ENCODE results near the gene C6orf136. TPM values are rescaled to one million over a fixed set of nuclear protein-coding genes. Genes with fewer than 3 reads are reported as not detected.

Gene C6orf136
- total and polyA plus RNA-seq, 9 of the 15 experiments (the other 6 are each of a cell fraction or from before 2014, with no cell fraction given) = 14.1 to 63.1 (median 18.4) TPM

DNA sequence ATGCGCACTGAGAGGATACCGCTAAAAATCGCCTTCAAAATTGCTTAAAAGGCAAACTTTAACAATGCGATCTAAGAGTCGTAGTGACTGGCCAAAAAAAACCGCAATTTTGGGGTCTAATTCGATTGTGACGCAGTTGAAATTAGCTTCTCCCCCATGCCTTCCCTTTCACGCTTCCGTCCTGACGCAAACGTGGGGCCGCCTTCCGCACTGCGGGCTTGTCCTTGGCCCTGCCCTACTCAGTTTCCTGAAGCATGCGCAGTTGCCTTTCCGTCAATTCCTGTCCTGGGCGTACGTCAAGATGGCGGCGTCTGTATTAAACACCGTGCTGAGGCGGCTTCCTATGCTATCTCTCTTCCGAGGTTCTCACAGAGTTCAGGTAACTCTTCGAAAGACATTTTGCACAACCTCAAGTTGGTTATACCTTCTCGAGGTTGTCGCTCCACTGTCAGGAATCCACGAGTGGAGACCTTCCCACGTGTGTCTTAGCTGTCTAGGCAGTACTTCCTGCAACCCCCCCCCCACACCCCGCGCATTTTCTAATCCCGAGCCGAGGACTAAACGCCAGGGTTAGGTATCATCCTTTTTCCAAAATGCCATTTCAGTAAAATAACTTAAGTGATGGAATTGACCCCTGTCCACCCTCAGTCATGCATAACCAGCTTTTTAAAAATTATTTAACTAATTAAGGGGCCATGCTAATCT, 29.2 kb upstream of the C6orf136 start, which contains the start of gene MRPS18B (continued):
- peak; percentile 26; the same call in 1 of the 2 replicates for TF ChIP-seq ZNF75A (CRISPR knock-in tag; IDR thresholded peaks at IDR 0.05)
- peak; percentile 85; the same call in 1 of the 2 replicates for TF ChIP-seq HSF4 (CRISPR knock-in tag; IDR thresholded peaks at IDR 0.05; ENCODE audit: borderline replicate concordance)
- TF ChIP-seq NCOA6 (IDR thresholded peaks at IDR 0.05) = peak; percentile 64; the same call in 1 of the 2 replicates
- no peak for TF ChIP-seq TSC22D4 (tag; IDR thresholded peaks at IDR 0.05)
- 0 out of 2 replicates have a peak, but pooled peaks have one; percentile 12 for TF ChIP-seq HBP1 (CRISPR knock-in tag; IDR thresholded peaks at IDR 0.05)
- TF ChIP-seq THAP7 (CRISPR knock-in tag; IDR thresholded peaks at IDR 0.05) = no peak
- TF ChIP-seq RAD51 (IDR thresholded peaks at IDR 0.05; ENCODE audit: borderline replicate concordance, low read depth) = no peak; the same call in 1 of the 2 replicates
- peak in 1 of 2 experiments; percentile 48; a peak in 1 of 4 replicates for TF ChIP-seq RCOR1 (IDR thresholded peaks at IDR 0.05; ENCODE audit: borderline replicate concordance in 1 of 2, low read depth in 2 of 2, low read length in 2 of 2)
- TF ChIP-seq YY1 (IDR thresholded peaks at IDR 0.05; ENCODE audit: borderline replicate concordance in 1 of 3, control insufficient read depth in 1 of 3, extremely low read depth in 1 of 3, insufficient read depth in 3 of 3, insufficient read length in 1 of 3, insufficient replicate concordance in 2 of 3, low read depth in 1 of 3, low read length in 2 of 3) = peak; percentile 94 to 99 (median 97)
- TF ChIP-seq ZSCAN29 (IDR thresholded peaks at IDR 0.05) = no peak
- TF ChIP-seq, protein P1, sequence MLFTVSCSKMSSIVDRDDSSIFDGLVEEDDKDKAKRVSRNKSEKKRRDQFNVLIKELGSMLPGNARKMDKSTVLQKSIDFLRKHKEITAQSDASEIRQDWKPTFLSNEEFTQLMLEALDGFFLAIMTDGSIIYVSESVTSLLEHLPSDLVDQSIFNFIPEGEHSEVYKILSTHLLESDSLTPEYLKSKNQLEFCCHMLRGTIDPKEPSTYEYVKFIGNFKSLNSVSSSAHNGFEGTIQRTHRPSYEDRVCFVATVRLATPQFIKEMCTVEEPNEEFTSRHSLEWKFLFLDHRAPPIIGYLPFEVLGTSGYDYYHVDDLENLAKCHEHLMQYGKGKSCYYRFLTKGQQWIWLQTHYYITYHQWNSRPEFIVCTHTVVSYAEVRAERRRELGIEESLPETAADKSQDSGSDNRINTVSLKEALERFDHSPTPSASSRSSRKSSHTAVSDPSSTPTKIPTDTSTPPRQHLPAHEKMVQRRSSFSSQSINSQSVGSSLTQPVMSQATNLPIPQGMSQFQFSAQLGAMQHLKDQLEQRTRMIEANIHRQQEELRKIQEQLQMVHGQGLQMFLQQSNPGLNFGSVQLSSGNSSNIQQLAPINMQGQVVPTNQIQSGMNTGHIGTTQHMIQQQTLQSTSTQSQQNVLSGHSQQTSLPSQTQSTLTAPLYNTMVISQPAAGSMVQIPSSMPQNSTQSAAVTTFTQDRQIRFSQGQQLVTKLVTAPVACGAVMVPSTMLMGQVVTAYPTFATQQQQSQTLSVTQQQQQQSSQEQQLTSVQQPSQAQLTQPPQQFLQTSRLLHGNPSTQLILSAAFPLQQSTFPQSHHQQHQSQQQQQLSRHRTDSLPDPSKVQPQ (CRISPR knock-in tag; IDR thresholded peaks at IDR 0.05; ENCODE audit: borderline replicate concordance) = no peak; the same call in 1 of the 2 replicates
- peak; percentile 21; the same call in 1 of the 2 replicates for TF ChIP-seq THRAP3 (IDR thresholded peaks at IDR 0.05; ENCODE audit: borderline replicate concordance)
- peak; percentile 25; the same call in 1 of the 2 replicates for TF ChIP-seq FOXM1 (IDR thresholded peaks at IDR 0.05; ENCODE audit: low read depth)
- no peak for TF ChIP-seq FOXM1 (CRISPR knock-in tag; IDR thresholded peaks at IDR 0.05; ENCODE audit: low read depth)
- TF ChIP-seq ETV1 (tag; conservative IDR thresholded peaks at IDR 0.05; ENCODE audit: low read depth) = peak; percentile 96
- peak in 1 of 2 experiments; percentile 79; a peak in 1 of 4 replicates for TF ChIP-seq CSDE1 (IDR thresholded peaks at IDR 0.05)
- no peak for TF ChIP-seq NFATC3 (IDR thresholded peaks at IDR 0.05)
- TF ChIP-seq, protein P2, sequence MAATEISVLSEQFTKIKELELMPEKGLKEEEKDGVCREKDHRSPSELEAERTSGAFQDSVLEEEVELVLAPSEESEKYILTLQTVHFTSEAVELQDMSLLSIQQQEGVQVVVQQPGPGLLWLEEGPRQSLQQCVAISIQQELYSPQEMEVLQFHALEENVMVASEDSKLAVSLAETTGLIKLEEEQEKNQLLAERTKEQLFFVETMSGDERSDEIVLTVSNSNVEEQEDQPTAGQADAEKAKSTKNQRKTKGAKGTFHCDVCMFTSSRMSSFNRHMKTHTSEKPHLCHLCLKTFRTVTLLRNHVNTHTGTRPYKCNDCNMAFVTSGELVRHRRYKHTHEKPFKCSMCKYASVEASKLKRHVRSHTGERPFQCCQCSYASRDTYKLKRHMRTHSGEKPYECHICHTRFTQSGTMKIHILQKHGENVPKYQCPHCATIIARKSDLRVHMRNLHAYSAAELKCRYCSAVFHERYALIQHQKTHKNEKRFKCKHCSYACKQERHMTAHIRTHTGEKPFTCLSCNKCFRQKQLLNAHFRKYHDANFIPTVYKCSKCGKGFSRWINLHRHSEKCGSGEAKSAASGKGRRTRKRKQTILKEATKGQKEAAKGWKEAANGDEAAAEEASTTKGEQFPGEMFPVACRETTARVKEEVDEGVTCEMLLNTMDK (IDR thresholded peaks at IDR 0.05; ENCODE audit: borderline replicate concordance, insufficient read depth, low read depth, low read length, poor library complexity, severe bottlenecking) = no peak
- peak in 1 of 2 experiments; percentile 45; a peak in 1 of 4 replicates for TF ChIP-seq TRIM24 (IDR thresholded peaks at IDR 0.05)
- TF ChIP-seq RB1 (IDR thresholded peaks at IDR 0.05; ENCODE audit: low read depth) = peak; percentile 89

Measured in K562 (cell line).